ENCODE measurements around the gene MRPS18A.

GRCh38 chr6:43695967-43696291 lies 8.3 kb upstream of the MRPS18A start:
- no peak for TF ChIP-seq CTCF (IDR thresholded peaks at IDR 0.05; ENCODE audit: insufficient read depth, low read length, poor library complexity, severe bottlenecking)
- TF ChIP-seq EZH2phosphoT487 (conservative IDR thresholded peaks at IDR 0.05; ENCODE audit: low read length) = no peak
